Thyroid gland (tissue), 4 donors: Measurements from ENCODE around the gene GREB1. TPM values are rescaled to one million over a fixed set of nuclear protein-coding genes. Genes with fewer than 3 reads are reported as not detected.

Source experiments
- DNase-seq, 2 donors: peaks; one replicate each; pipeline ENCODE4 v3.0.0-alpha.2; 2019
- H3K27ac ChIP-seq, 3 donors: fragments of 200-600 bp; sonication (generic); 1 replicate in 2 of 3; 2 replicates in 1 of 3; pipeline ENCODE4 v1.5.1; 2016 to 2019; ENCODE audit warnings: mild to moderate bottlenecking in 1 of 3, moderate library complexity in 1 of 3
- H3K27me3 ChIP-seq: fragments of 200-600 bp; sonication (generic); one replicate; pipeline ENCODE4 v1.5.1; 2019
- H3K36me3 ChIP-seq, 2 donors: fragments of 200-600 bp; sonication (generic); one replicate each; pipeline ENCODE4 v1.5.1; 2016 to 2019
- H3K4me1 ChIP-seq, 2 donors: fragments of 200-600 bp; sonication (generic); one replicate each; pipeline ENCODE4 v1.5.1; 2017 to 2019
- H3K4me3 ChIP-seq, 3 donors: fragments of 200-600 bp; sonication (generic); replicated peaks in 1 of 3; 1 replicate in 2 of 3; 2 replicates in 1 of 3; pipeline ENCODE4 v1.5.1; 2016; ENCODE audit warnings: mild to moderate bottlenecking in 1 of 3
- H3K9me3 ChIP-seq: fragments of 200-600 bp; sonication (generic); one replicate; pipeline ENCODE4 v1.5.1; 2017
- POLR2A ChIP-seq, 2 donors: fragments of 450-650 bp; IDR thresholded peaks; one replicate each; pipeline ENCODE4 v1.6.1; 2017; ENCODE audit warnings: antibody characterized with exemption in 2 of 2, mild to moderate bottlenecking in 2 of 2, moderate library complexity in 1 of 2
- WGBS, 2 donors: methylation state at CpG; one replicate each; pipeline ENCODE4 v1.1.5; 2017; 5-methylcytosine and 5-hydroxymethylcytosine counted together
- intact Hi-C: fragments of 100-400 bp; cut with DNase I; formaldehyde crosslinking; loops from one replicate; pipeline ENCODE4 v1.15.1; 2023
- total RNA-seq, 4 donors: library from RNA; depleted of rRNA; stranded (reverse); fragments of >200 nt; gene quantifications; one replicate each; pipeline ENCODE4 v1.2.3, GENCODE V29; 2016
- TF ChIP-seq, protein P1 (sequence below), 6 experiments: fragments of 200-600 bp in 3 of 6; fragments of 450-650 bp in 3 of 6; sonication (generic) in 3 of 6; IDR thresholded peaks; one replicate each; pipeline ENCODE4 v1.5.1; 2016 to 2019; ENCODE audit warnings: antibody characterized with exemption in 6 of 6, mild to moderate bottlenecking in 2 of 6, inconsistent platforms in 1 of 6, moderate library complexity in 1 of 6

The GREB1 gene
- total RNA-seq, 4 donors from 2014 or later: 0.94 to 4.2 (median 2.0) TPM

DNA sequence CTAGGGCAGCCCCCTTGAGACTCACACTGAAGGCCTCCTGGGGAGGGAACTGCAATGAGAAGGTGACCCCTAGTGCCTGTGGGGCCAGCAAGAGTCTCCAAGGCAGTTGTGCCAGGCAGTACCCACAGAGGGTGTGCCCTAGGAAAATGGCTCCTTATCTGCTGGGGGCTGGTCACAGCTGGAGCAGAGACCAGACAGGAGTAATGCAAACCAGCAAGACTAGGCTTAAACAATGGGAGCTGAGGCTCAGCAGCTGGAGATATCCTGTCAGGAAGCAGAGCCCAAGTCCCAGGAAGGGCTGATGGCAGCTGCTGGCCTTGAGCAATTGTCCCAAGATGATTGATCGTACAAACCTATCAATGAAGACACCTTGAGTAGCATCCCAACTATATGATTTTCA, 41.1 kb upstream of the GREB1 start:
- no peaks in the 10 kb centered on the region for H3K27me3 ChIP-seq
- no peaks in the 10 kb centered on the region for H3K4me1 ChIP-seq
- H3K4me3 ChIP-seq: no peak overlapping the region
- intact Hi-C loops: no loop called here
- TF ChIP-seq, protein P1, sequence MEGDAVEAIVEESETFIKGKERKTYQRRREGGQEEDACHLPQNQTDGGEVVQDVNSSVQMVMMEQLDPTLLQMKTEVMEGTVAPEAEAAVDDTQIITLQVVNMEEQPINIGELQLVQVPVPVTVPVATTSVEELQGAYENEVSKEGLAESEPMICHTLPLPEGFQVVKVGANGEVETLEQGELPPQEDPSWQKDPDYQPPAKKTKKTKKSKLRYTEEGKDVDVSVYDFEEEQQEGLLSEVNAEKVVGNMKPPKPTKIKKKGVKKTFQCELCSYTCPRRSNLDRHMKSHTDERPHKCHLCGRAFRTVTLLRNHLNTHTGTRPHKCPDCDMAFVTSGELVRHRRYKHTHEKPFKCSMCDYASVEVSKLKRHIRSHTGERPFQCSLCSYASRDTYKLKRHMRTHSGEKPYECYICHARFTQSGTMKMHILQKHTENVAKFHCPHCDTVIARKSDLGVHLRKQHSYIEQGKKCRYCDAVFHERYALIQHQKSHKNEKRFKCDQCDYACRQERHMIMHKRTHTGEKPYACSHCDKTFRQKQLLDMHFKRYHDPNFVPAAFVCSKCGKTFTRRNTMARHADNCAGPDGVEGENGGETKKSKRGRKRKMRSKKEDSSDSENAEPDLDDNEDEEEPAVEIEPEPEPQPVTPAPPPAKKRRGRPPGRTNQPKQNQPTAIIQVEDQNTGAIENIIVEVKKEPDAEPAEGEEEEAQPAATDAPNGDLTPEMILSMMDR (IDR thresholded peaks at IDR 0.05): no peak
- no peak for TF ChIP-seq POLR2A (IDR thresholded peaks at IDR 0.05)
- H3K9me3 ChIP-seq: no peaks in the 10 kb centered on the region
- H3K27ac ChIP-seq: no peak overlapping the region
- H3K36me3 ChIP-seq: no peaks in the 10 kb centered on the region
- no peak for DNase-seq
- WGBS, 2 donors: 82 to 100% methylated on average over 1 of the region's 1 CpG

DNA sequence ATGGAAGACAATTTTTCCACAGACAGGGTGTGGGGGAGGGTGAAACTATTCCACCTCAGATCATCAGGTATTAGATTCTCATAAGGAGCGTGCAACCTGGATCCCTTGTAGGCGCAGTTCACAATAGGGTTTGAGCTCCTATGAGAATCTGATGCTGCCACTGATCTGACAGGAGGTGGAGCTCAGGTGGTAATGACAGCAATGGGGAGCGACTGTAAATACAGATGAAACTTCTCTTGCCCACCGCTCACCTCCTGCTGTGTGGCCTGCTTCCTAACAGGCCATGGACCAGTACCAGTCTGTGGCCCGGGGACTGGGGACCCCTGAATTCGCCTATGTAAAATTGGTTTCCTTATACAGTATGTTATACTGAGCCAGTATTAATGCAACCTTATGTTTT, 40.6 kb upstream of the GREB1 start:
- H3K27me3 ChIP-seq: no peaks in the 10 kb centered on the region
- intact Hi-C loops: no loop called here
- TF ChIP-seq, protein P1 (IDR thresholded peaks at IDR 0.05): no peak
- no peak for TF ChIP-seq POLR2A (IDR thresholded peaks at IDR 0.05)
- H3K4me3 ChIP-seq: no peak overlapping the region
- no peaks in the 10 kb centered on the region for H3K4me1 ChIP-seq
- H3K36me3 ChIP-seq: no peaks in the 10 kb centered on the region
- no peaks in the 10 kb centered on the region for H3K9me3 ChIP-seq
- H3K27ac ChIP-seq: no peak overlapping the region
- 97 to 99% methylated on average over 5 to 6 of the region's 6 CpGs for WGBS, 2 donors
- DNase-seq: no peak

DNA sequence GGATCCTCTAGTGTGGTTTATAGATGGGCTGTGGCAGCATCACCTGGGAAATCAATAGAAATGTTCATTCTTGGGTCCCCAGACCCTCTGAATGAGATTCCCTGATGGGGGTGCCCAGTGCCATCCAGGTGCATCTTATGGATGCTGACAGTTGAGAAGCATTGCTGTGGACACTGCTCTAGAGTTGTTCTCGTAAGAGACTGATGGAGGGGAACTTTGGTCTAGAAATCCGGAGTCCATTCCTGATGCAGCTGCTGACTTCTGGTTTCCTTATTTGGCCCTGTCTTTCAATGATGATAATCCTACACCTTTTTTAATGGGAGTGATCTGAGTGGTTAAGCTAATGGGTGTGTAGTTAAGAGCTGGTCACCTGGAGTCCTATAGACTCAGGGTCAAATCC, 39.5 kb upstream of the GREB1 start:
- no peak overlapping the region for H3K27ac ChIP-seq
- H3K36me3 ChIP-seq: no peaks in the 10 kb centered on the region
- 96 to 100% methylated on average over 2 of the region's 2 CpGs for WGBS, 2 donors
- no peaks in the 10 kb centered on the region for H3K27me3 ChIP-seq
- no peaks in the 10 kb centered on the region for H3K4me1 ChIP-seq
- intact Hi-C loops: no loop called here
- no peaks in the 10 kb centered on the region for H3K9me3 ChIP-seq
- no peak overlapping the region for H3K4me3 ChIP-seq
- DNase-seq: no peak
- TF ChIP-seq, protein P1 (IDR thresholded peaks at IDR 0.05): no peak
- TF ChIP-seq POLR2A (IDR thresholded peaks at IDR 0.05): no peak

DNA sequence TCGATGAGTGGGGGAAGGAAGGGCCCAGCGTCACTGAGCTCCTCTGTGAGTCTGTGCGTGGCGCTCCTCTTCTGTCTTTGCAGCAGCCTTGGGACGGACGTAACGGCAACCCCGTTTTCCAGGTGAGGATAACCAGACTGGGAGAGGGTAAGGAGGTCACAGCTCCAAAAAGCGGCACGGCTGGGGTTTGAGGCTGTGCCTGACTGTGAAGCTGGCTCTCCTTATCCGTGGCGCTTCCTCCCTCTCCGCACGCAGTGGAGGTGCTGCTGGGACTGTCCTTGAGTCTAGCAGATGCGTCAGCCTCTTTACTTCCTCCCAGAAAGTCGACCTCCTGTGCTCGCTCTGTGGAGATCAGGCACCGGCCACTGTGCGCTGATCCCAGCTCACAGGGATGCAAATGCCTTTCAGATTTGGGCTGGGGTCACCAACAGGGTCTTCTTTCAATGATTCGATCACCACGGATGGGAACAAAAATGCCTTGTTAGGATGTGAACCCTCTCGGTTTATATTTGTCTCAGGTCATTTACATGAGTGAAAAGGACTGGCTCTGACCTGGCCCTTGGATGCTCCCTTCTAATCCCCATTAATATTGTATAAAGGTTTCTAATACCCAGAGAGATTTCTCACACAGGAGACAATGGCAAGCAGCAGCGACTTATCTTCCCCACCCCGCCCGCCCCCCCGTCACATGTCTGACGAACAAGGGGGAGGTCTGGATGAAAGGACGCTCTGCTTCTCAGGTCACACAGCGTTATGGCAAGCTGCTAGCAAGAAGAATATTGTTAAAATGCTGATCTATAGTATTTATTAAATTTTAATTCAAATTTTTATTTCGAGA, 37.8 kb upstream of the GREB1 start:
- Histone ChIP-seq H3K27me3 (no peaks in the 10 kb centered on the region), H3K36me3 (no peaks in the 10 kb centered on the region), H3K4me1 (no peaks in the 10 kb centered on the region), H3K27ac (no peak overlapping the region), H3K9me3 (no peaks in the 10 kb centered on the region), H3K4me3 (no peak overlapping the region)
- TF ChIP-seq, protein P1 (IDR thresholded peaks at IDR 0.05): no peak
- no peak for TF ChIP-seq POLR2A (IDR thresholded peaks at IDR 0.05)
- intact Hi-C loops: no loop called here
- no peak for DNase-seq
- 58 to 63% methylated on average over 28 to 30 of the region's 30 CpGs for WGBS, 2 donors

GRCh38 chr2:11498543-11499034, 35.3 kb upstream of the GREB1 start:
- no peak overlapping the region for H3K4me3 ChIP-seq
- H3K9me3 ChIP-seq: no peaks in the 10 kb centered on the region
- WGBS, 2 donors: 48 to 51% methylated on average over 8 of the region's 9 CpGs
- no peaks in the 10 kb centered on the region for H3K4me1 ChIP-seq
- peak; percentile 16 to 35 for DNase-seq
- H3K27me3 ChIP-seq: no peaks in the 10 kb centered on the region
- no peaks in the 10 kb centered on the region for H3K36me3 ChIP-seq
- intact Hi-C loops: no loop called here
- TF ChIP-seq POLR2A (IDR thresholded peaks at IDR 0.05): no peak
- TF ChIP-seq, protein P1 (IDR thresholded peaks at IDR 0.05): no peak
- H3K27ac ChIP-seq: no peak overlapping the region
